ENCODE data around the gene CDKN2AIPNL.

CDKN2AIPNL gene

GRCh38 chr5:134403951-134404350 lies 7.7 kb downstream of the CDKN2AIPNL start:
- no peak overlapping the region for H4K91ac ChIP-seq (ENCODE audit: low read depth, low read length)
- H3K14ac ChIP-seq (ENCODE audit: low read length): no peak overlapping the region
- no peaks in the 10 kb centered on the region for H3K79me2 ChIP-seq (ENCODE audit: control insufficient read depth, insufficient read depth, low read length, poor library complexity)
- WGBS (ENCODE audit: extremely low coverage, insufficient coverage, insufficient read length): no CpG with 5 or more reads among the region's 5 CpGs
- no peak overlapping the region for H3K27ac ChIP-seq (ENCODE audit: low read depth, low read length)
- H3K9ac ChIP-seq (ENCODE audit: low read length): no peak overlapping the region
- DNase-seq: no peak
- peaks cover 0 to 4% of the 10 kb centered on the region in 2 experiments for H3K36me3 ChIP-seq (ENCODE audit: control insufficient read depth in 1 of 2, insufficient read depth in 2 of 2, low read length in 2 of 2)
- no peak overlapping the region for H2AFZ ChIP-seq (ENCODE audit: insufficient read depth, low read length, poor library complexity)
- no peak overlapping the region for H2BK5ac ChIP-seq (ENCODE audit: low read depth, low read length, poor library complexity)
- H3K9me3 ChIP-seq (ENCODE audit: insufficient read depth, low read depth, low read length): no peaks in the 10 kb centered on the region
- H3K18ac ChIP-seq (ENCODE audit: low read length): no peak overlapping the region
- H3K4me1 ChIP-seq (ENCODE audit: control insufficient read depth in 1 of 2, insufficient read depth in 2 of 2, low read length in 2 of 2): no peaks in the 10 kb centered on the region
- no peak overlapping the region for H2AK5ac ChIP-seq (ENCODE audit: low read length)
- H2BK120ac ChIP-seq (ENCODE audit: insufficient read depth, low read length, poor library complexity): no peak overlapping the region
- H4K12ac ChIP-seq (ENCODE audit: low read depth, low read length): no peak overlapping the region
- H4K8ac ChIP-seq (ENCODE audit: low read depth, low read length): no peak overlapping the region
- no peaks in the 10 kb centered on the region for H3K79me1 ChIP-seq (ENCODE audit: low read length)
- H3K4me3 ChIP-seq (ENCODE audit: low read depth, low read length): no peak overlapping the region
- no peak overlapping the region for H2BK12ac ChIP-seq (ENCODE audit: low read length)
- H3K23ac ChIP-seq (ENCODE audit: low read length): no peak overlapping the region
- H3K4ac ChIP-seq (ENCODE audit: low read depth, low read length): no peak overlapping the region
- no peak overlapping the region for H3K4me2 ChIP-seq (ENCODE audit: low read length)
- H3K27me3 ChIP-seq (ENCODE audit: insufficient read depth, low read length): no peaks in the 10 kb centered on the region

- Histone ChIP-seq H3K18ac (ENCODE audit: low read length) (no peak overlapping the region), H3K36me3 (ENCODE audit: control insufficient read depth in 1 of 2, insufficient read depth in 2 of 2, low read length in 2 of 2) (peaks cover 10 to 13% of the 10 kb centered on the region in 2 experiments), H3K4me2 (ENCODE audit: low read length) (no peak overlapping the region), H3K4me3 (ENCODE audit: low read depth, low read length) (no peak overlapping the region), H3K9ac (ENCODE audit: low read length) (no peak overlapping the region), H2BK120ac (ENCODE audit: insufficient read depth, low read length, poor library complexity) (no peak overlapping the region), H4K8ac (ENCODE audit: low read depth, low read length) (no peak overlapping the region), H3K27ac (ENCODE audit: low read depth, low read length) (no peak overlapping the region), H2BK5ac (ENCODE audit: low read depth, low read length, poor library complexity) (no peak overlapping the region), H3K9me3 (ENCODE audit: insufficient read depth, low read depth, low read length) (no peaks in the 10 kb centered on the region), H3K14ac (ENCODE audit: low read length) (no peak overlapping the region), H3K4ac (ENCODE audit: low read depth, low read length) (no peak overlapping the region), H4K12ac (ENCODE audit: low read depth, low read length) (no peak overlapping the region), H3K4me1 (ENCODE audit: control insufficient read depth in 1 of 2, insufficient read depth in 2 of 2, low read length in 2 of 2) (no peaks in the 10 kb centered on the region), H2AFZ (ENCODE audit: insufficient read depth, low read length, poor library complexity) (no peak overlapping the region), H2AK5ac (ENCODE audit: low read length) (no peak overlapping the region), H3K79me2 (ENCODE audit: control insufficient read depth, insufficient read depth, low read length, poor library complexity) (no peaks in the 10 kb centered on the region), H2BK12ac (ENCODE audit: low read length) (no peak overlapping the region), H3K27me3 (ENCODE audit: insufficient read depth, low read length) (no peaks in the 10 kb centered on the region), H3K79me1 (ENCODE audit: low read length) (no peaks in the 10 kb centered on the region), H4K91ac (ENCODE audit: low read depth, low read length) (no peak overlapping the region), H3K23ac (ENCODE audit: low read length) (no peak overlapping the region)
- no peak for DNase-seq
- WGBS (ENCODE audit: extremely low coverage, insufficient coverage, insufficient read length): no CpG with 5 or more reads among the region's 2 CpGs
Measured at GRCh38 chr5:134398609-134399155, 13.0 kb downstream of the CDKN2AIPNL start.

GRCh38 chr5:134397196-134397595 lies 14.5 kb downstream of the CDKN2AIPNL start:
- H4K12ac ChIP-seq (ENCODE audit: low read depth, low read length): no peak overlapping the region
- H3K4me1 ChIP-seq (ENCODE audit: control insufficient read depth in 1 of 2, insufficient read depth in 2 of 2, low read length in 2 of 2): no peaks in the 10 kb centered on the region
- H3K79me2 ChIP-seq (ENCODE audit: control insufficient read depth, insufficient read depth, low read length, poor library complexity): no peaks in the 10 kb centered on the region
- H3K27ac ChIP-seq (ENCODE audit: low read depth, low read length): no peak overlapping the region
- no peak overlapping the region for H3K23ac ChIP-seq (ENCODE audit: low read length)
- no peaks in the 10 kb centered on the region for H3K79me1 ChIP-seq (ENCODE audit: low read length)
- no peak overlapping the region for H4K8ac ChIP-seq (ENCODE audit: low read depth, low read length)
- no peak overlapping the region for H2BK12ac ChIP-seq (ENCODE audit: low read length)
- no peak for DNase-seq
- H3K18ac ChIP-seq (ENCODE audit: low read length): no peak overlapping the region
- no peak overlapping the region for H2BK5ac ChIP-seq (ENCODE audit: low read depth, low read length, poor library complexity)
- H3K9me3 ChIP-seq (ENCODE audit: insufficient read depth, low read depth, low read length): no peaks in the 10 kb centered on the region
- no CpG with 5 or more reads among the region's 2 CpGs for WGBS (ENCODE audit: extremely low coverage, insufficient coverage, insufficient read length)
- H3K14ac ChIP-seq (ENCODE audit: low read length): no peak overlapping the region
- no peak overlapping the region for H2AK5ac ChIP-seq (ENCODE audit: low read length)
- no peak overlapping the region for H3K4me3 ChIP-seq (ENCODE audit: low read depth, low read length)
- no peak overlapping the region for H2AFZ ChIP-seq (ENCODE audit: insufficient read depth, low read length, poor library complexity)
- H3K4ac ChIP-seq (ENCODE audit: low read depth, low read length): no peak overlapping the region
- H4K91ac ChIP-seq (ENCODE audit: low read depth, low read length): no peak overlapping the region
- no peaks in the 10 kb centered on the region for H3K27me3 ChIP-seq (ENCODE audit: insufficient read depth, low read length)
- peaks cover 17 to 23% of the 10 kb centered on the region in 2 experiments for H3K36me3 ChIP-seq (ENCODE audit: control insufficient read depth in 1 of 2, insufficient read depth in 2 of 2, low read length in 2 of 2)
- no peak overlapping the region for H3K9ac ChIP-seq (ENCODE audit: low read length)
- no peak overlapping the region for H3K4me2 ChIP-seq (ENCODE audit: low read length)
- H2BK120ac ChIP-seq (ENCODE audit: insufficient read depth, low read length, poor library complexity): no peak overlapping the region

GRCh38 chr5:134396274-134396673 lies 15.4 kb downstream of the CDKN2AIPNL start:
- H3K23ac ChIP-seq (ENCODE audit: low read length): no peak overlapping the region
- H2AK5ac ChIP-seq (ENCODE audit: low read length): no peak overlapping the region
- no peak overlapping the region for H4K91ac ChIP-seq (ENCODE audit: low read depth, low read length)
- no peak overlapping the region for H3K9ac ChIP-seq (ENCODE audit: low read length)
- H3K36me3 ChIP-seq (ENCODE audit: control insufficient read depth in 1 of 2, insufficient read depth in 2 of 2, low read length in 2 of 2): peaks cover 21 to 27% of the 10 kb centered on the region in 2 experiments
- H3K4me1 ChIP-seq (ENCODE audit: control insufficient read depth in 1 of 2, insufficient read depth in 2 of 2, low read length in 2 of 2): no peaks in the 10 kb centered on the region
- no peaks in the 10 kb centered on the region for H3K79me2 ChIP-seq (ENCODE audit: control insufficient read depth, insufficient read depth, low read length, poor library complexity)
- H3K4me2 ChIP-seq (ENCODE audit: low read length): no peak overlapping the region
- no peak overlapping the region for H4K12ac ChIP-seq (ENCODE audit: low read depth, low read length)
- H3K79me1 ChIP-seq (ENCODE audit: low read length): no peaks in the 10 kb centered on the region
- H2BK5ac ChIP-seq (ENCODE audit: low read depth, low read length, poor library complexity): no peak overlapping the region
- H2BK12ac ChIP-seq (ENCODE audit: low read length): no peak overlapping the region
- no CpG with 5 or more reads among the region's 4 CpGs for WGBS (ENCODE audit: extremely low coverage, insufficient coverage, insufficient read length)
- H2AFZ ChIP-seq (ENCODE audit: insufficient read depth, low read length, poor library complexity): no peak overlapping the region
- H3K27me3 ChIP-seq (ENCODE audit: insufficient read depth, low read length): no peaks in the 10 kb centered on the region
- H3K27ac ChIP-seq (ENCODE audit: low read depth, low read length): no peak overlapping the region
- H3K14ac ChIP-seq (ENCODE audit: low read length): no peak overlapping the region
- no peak for DNase-seq
- no peak overlapping the region for H2BK120ac ChIP-seq (ENCODE audit: insufficient read depth, low read length, poor library complexity)
- H3K9me3 ChIP-seq (ENCODE audit: insufficient read depth, low read depth, low read length): no peaks in the 10 kb centered on the region
- no peak overlapping the region for H3K4me3 ChIP-seq (ENCODE audit: low read depth, low read length)
- no peak overlapping the region for H3K18ac ChIP-seq (ENCODE audit: low read length)
- H4K8ac ChIP-seq (ENCODE audit: low read depth, low read length): no peak overlapping the region
- H3K4ac ChIP-seq (ENCODE audit: low read depth, low read length): no peak overlapping the region

All from trophoblast cell (in vitro differentiated cells and primary cell).